SH-SY5Y (cell line): ENCODE results near the gene SNAPC2.

Experiments used
- GATA2 ChIP-seq: IDR thresholded peaks from 2 replicates; pipeline ENCODE4 v1.6.1; 2011; ENCODE audit warnings: mild to moderate bottlenecking, low read depth, low read length
- GATA3 ChIP-seq: IDR thresholded peaks from 2 replicates; pipeline ENCODE4 v1.6.1; 2011; ENCODE audit warnings: low read depth, mild to moderate bottlenecking, low read length, moderate library complexity

DNA sequence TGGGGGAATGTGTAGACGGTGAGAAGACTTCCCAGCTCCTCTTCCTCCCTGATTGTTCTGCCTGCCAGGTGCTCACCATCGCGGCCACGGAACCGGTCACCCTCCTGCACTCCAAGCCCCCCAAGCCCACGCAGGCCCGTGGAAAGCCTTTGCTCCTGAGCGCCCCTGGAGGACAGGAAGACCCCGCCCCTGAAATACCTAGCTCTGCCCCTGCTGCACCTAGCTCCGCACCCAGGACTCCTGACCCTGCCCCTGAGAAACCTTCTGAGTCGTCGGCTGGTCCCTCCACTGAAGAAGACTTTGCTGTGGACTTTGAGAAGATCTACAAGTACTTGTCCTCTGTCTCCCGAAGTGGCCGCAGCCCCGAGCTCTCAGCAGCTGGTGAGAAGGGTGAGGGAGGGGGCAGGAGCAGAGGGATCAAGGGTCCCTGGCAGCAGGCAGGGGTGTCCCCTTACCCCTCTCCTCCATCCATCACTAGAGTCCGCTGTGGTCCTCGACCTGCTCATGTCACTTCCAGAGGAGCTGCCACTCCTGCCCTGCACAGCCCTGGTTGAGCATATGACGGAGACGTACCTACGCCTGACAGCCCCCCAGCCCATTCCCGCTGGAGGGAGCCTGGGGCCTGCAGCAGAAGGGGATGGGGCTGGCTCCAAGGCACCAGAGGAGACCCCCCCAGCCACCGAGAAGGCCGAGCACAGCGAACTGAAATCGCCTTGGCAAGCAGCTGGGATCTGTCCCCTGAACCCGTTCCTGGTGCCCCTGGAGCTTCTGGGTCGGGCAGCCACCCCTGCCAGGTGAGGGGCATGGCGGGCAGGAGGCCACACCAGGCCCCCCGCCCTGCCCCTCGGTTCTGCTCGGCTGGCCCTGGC, 2.1 kb downstream of the SNAPC2 start:
- TF ChIP-seq GATA2 (no peak), GATA3 (no peak)
